H9 (cell line): ENCODE results near the gene C9orf72. TPM values are rescaled to one million over a fixed set of nuclear protein-coding genes. Genes with fewer than 3 reads are reported as not detected.

ENCODE experiments used
- DNase-seq: peaks from one replicate; pipeline ENCODE4 v3.0.0-alpha.2; 2017
- H2AFZ ChIP-seq: one replicate; pipeline ENCODE4 v1.6.1; 2013; ENCODE audit warnings: mild to moderate bottlenecking, low read length, control low read depth, moderate library complexity
- H2AK5ac ChIP-seq: 2 replicates; pipeline ENCODE4 v1.6.1; 2013; ENCODE audit warnings: low read length, control low read depth, mixed read lengths; ENCODE audit not compliant: insufficient read length
- H2BK120ac ChIP-seq: one replicate; pipeline ENCODE4 v1.6.1; 2013; ENCODE audit warnings: low read depth, mild to moderate bottlenecking, low read length, control low read depth, inconsistent platforms; ENCODE audit not compliant: poor library complexity, severe bottlenecking
- H2BK12ac ChIP-seq: 2 replicates; pipeline ENCODE4 v1.6.1; 2013; ENCODE audit warnings: low read length, control low read depth, mixed read lengths, low read depth; ENCODE audit not compliant: insufficient read length
- H2BK15ac ChIP-seq: 2 replicates; pipeline ENCODE4 v1.6.1; 2013; ENCODE audit warnings: low read depth, low read length, control low read depth
- H2BK20ac ChIP-seq: one replicate; pipeline ENCODE4 v1.6.1; 2013; ENCODE audit warnings: low read depth, mild to moderate bottlenecking, low read length, control low read depth, inconsistent platforms; ENCODE audit not compliant: poor library complexity, severe bottlenecking
- H2BK5ac ChIP-seq: 2 replicates; pipeline ENCODE4 v1.6.1; 2013; ENCODE audit warnings: low read length, control low read depth, mixed read lengths; ENCODE audit not compliant: insufficient read length
- H3K14ac ChIP-seq: 2 replicates; pipeline ENCODE4 v1.6.1; 2013; ENCODE audit warnings: low read length, control low read depth; ENCODE audit not compliant: insufficient read depth
- H3K18ac ChIP-seq: 2 replicates; pipeline ENCODE4 v1.6.1; 2013; ENCODE audit warnings: low read depth, mild to moderate bottlenecking, mixed read lengths, low read length, control low read depth; ENCODE audit not compliant: insufficient read length
- H3K23ac ChIP-seq: 2 replicates; pipeline ENCODE4 v1.6.1; 2013; ENCODE audit warnings: low read length, control low read depth, mixed read lengths, low read depth; ENCODE audit not compliant: insufficient read length
- H3K23me2 ChIP-seq: 2 replicates; pipeline ENCODE4 v1.6.1; 2013; ENCODE audit warnings: low read depth, mild to moderate bottlenecking, mixed read lengths, low read length, control low read depth; ENCODE audit not compliant: insufficient read length, poor library complexity, severe bottlenecking
- H3K27ac ChIP-seq: 2 replicates; pipeline ENCODE4 v1.5.1; 2013; ENCODE audit warnings: low read length, control low read depth, mixed read lengths, low read depth; ENCODE audit not compliant: insufficient read length
- H3K27me3 ChIP-seq: 2 replicates; pipeline ENCODE4 v1.6.1; 2013; ENCODE audit warnings: low read length, control low read depth, inconsistent platforms; ENCODE audit not compliant: insufficient read depth
- H3K4ac ChIP-seq: 2 replicates; pipeline ENCODE4 v1.6.1; 2013; ENCODE audit warnings: low read depth, mild to moderate bottlenecking, control low read depth, inconsistent platforms, low read length, moderate library complexity
- H3K4me1 ChIP-seq: 2 replicates; pipeline ENCODE4 v1.6.1; 2013; ENCODE audit warnings: low read length, control low read depth, inconsistent platforms; ENCODE audit not compliant: insufficient read depth
- H3K4me2 ChIP-seq: 2 replicates; pipeline ENCODE4 v1.6.1; 2013; ENCODE audit warnings: low read length, control low read depth, mixed read lengths; ENCODE audit not compliant: insufficient read length, insufficient read depth
- H3K56ac ChIP-seq: 2 replicates; pipeline ENCODE4 v1.6.1; 2013; ENCODE audit warnings: low read depth, mild to moderate bottlenecking, mixed read lengths, low read length, control low read depth; ENCODE audit not compliant: insufficient read length
- H3K79me1 ChIP-seq: 2 replicates; pipeline ENCODE4 v1.6.1; 2013; ENCODE audit warnings: low read depth, mild to moderate bottlenecking, moderate library complexity, low read length, control low read depth, inconsistent platforms; ENCODE audit not compliant: insufficient read depth, poor library complexity, severe bottlenecking
- H3K79me2 ChIP-seq: 2 replicates; pipeline ENCODE4 v1.6.1; 2013; ENCODE audit warnings: low read length, control low read depth, inconsistent platforms; ENCODE audit not compliant: insufficient read depth
- H3K9ac ChIP-seq: 2 replicates; pipeline ENCODE4 v1.6.1; 2013; ENCODE audit warnings: low read length, control low read depth, mixed read lengths; ENCODE audit not compliant: insufficient read length; ENCODE audit errors: extremely low read depth
- H3K9me3 ChIP-seq: one replicate; pipeline ENCODE4 v1.6.1; 2013; ENCODE audit warnings: low read depth, low read length, inconsistent platforms; ENCODE audit not compliant: control insufficient read depth
- H3T11ph ChIP-seq: one replicate; pipeline ENCODE4 v1.6.1; 2013; ENCODE audit warnings: mild to moderate bottlenecking, low read length, control low read depth, inconsistent platforms
- H4K20me1 ChIP-seq: one replicate; pipeline ENCODE4 v1.6.1; 2013; ENCODE audit not compliant: control insufficient read depth, insufficient read length, insufficient read depth
- H4K5ac ChIP-seq: 2 replicates; pipeline ENCODE4 v1.6.1; 2013; ENCODE audit warnings: low read depth, mild to moderate bottlenecking, mixed read lengths, low read length, control low read depth; ENCODE audit not compliant: insufficient read length
- H4K8ac ChIP-seq: replicated peaks from 2 replicates; pipeline ENCODE4 v1.6.1; 2013; ENCODE audit warnings: low read length, control low read depth, mixed read lengths, low read depth; ENCODE audit not compliant: insufficient read length
- H4K91ac ChIP-seq: 2 replicates; pipeline ENCODE4 v1.6.1; 2013; ENCODE audit warnings: low read depth, mild to moderate bottlenecking, moderate library complexity, mixed read lengths, low read length, control low read depth; ENCODE audit not compliant: insufficient read length
- H3K27ac Mint-ChIP-seq, 3 experiments: 2 replicates in 2 of 3; 3 replicates in 1 of 3; pipeline ENCODE4 v1.8.0; 2020 to 2021; ENCODE audit warnings: mixed read lengths in 3 of 3, mild to moderate bottlenecking in 1 of 3, moderate library complexity in 1 of 3
- H3K27me3 Mint-ChIP-seq: 2 replicates; pipeline ENCODE4 v1.8.0; 2021; ENCODE audit warnings: low read depth, mild to moderate bottlenecking, moderate library complexity, mixed read lengths
- H3K36me3 Mint-ChIP-seq, 3 experiments: 2 replicates in 2 of 3; 3 replicates in 1 of 3; pipeline ENCODE4 v1.8.0; 2020 to 2021; ENCODE audit warnings: low read depth in 3 of 3, mixed read lengths in 3 of 3; ENCODE audit not compliant: insufficient read depth in 1 of 3
- H3K4me1 Mint-ChIP-seq, 2 experiments: 2 replicates each; pipeline ENCODE4 v1.8.0; 2020; ENCODE audit warnings: mixed read lengths in 2 of 2
- H3K4me3 Mint-ChIP-seq, 2 experiments: 2 replicates in 1 of 2; 3 replicates in 1 of 2; pipeline ENCODE4 v1.8.0; 2020 to 2021; ENCODE audit warnings: mild to moderate bottlenecking in 2 of 2, mixed read lengths in 2 of 2, moderate library complexity in 1 of 2
- H3K9me3 Mint-ChIP-seq, 2 experiments: 2 replicates in 1 of 2; 3 replicates in 1 of 2; pipeline ENCODE4 v1.8.0; 2020; ENCODE audit warnings: mild to moderate bottlenecking in 2 of 2, mixed read lengths in 2 of 2, moderate library complexity in 1 of 2
- WGBS: extraction: QIAGEN DNeasy Blood & Tissue Kit; methylation state at CpG from one replicate; pipeline ENCODE4 v1.1.7; 2013; ENCODE audit warnings: missing lambda C conversion rate, low lambda C conversion rate, mixed read lengths; ENCODE audit not compliant: insufficient read length; ENCODE audit errors: extremely low coverage; 5-methylcytosine and 5-hydroxymethylcytosine counted together
- total RNA-seq: library from RNA; stranded (reverse); gene quantifications from 2 replicates; pipeline ENCODE4 v1.2.1, GENCODE V29; 2021
- TF ChIP-seq, protein P1 (sequence below): fragments of 200-600 bp; sonication (generic); conservative IDR thresholded peaks from 3 replicates; pipeline ENCODE4 v1.8.0; 2021; ENCODE audit warnings: antibody characterized with exemption, mild to moderate bottlenecking

Gene C9orf72
- total RNA-seq, 1 experiment from 2014 or later: 17.0 TPM

DNA sequence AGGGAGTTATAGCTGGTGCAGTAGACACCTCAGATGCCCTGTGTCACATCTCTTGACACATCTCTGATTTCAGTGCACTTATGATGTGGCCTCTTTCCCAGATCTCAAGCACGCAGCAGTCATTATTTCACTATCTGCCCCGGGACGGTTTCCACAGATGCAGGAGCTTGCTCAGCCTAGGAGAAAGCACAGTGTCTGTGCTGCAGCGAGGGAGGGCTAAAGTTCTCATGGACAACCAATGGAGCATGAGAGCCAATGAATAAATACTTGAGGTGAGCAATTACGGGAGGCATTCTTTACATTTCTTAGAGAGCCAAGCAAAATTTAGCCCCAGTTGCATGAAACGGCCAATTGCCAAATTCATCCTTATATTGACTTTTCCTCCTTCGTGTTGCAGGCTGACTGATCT, 36.2 kb downstream of the C9orf72 start:
- TF ChIP-seq, protein P1, sequence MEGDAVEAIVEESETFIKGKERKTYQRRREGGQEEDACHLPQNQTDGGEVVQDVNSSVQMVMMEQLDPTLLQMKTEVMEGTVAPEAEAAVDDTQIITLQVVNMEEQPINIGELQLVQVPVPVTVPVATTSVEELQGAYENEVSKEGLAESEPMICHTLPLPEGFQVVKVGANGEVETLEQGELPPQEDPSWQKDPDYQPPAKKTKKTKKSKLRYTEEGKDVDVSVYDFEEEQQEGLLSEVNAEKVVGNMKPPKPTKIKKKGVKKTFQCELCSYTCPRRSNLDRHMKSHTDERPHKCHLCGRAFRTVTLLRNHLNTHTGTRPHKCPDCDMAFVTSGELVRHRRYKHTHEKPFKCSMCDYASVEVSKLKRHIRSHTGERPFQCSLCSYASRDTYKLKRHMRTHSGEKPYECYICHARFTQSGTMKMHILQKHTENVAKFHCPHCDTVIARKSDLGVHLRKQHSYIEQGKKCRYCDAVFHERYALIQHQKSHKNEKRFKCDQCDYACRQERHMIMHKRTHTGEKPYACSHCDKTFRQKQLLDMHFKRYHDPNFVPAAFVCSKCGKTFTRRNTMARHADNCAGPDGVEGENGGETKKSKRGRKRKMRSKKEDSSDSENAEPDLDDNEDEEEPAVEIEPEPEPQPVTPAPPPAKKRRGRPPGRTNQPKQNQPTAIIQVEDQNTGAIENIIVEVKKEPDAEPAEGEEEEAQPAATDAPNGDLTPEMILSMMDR: no peak
- no CpG with 5 or more reads among the region's 7 CpGs for WGBS
- no peak overlapping the region for H3K23ac ChIP-seq
- no peak overlapping the region for H3K4ac ChIP-seq
- no peaks in the 10 kb centered on the region for H3K27me3 Mint-ChIP-seq
- H2BK15ac ChIP-seq: no peak overlapping the region
- no peaks in the 10 kb centered on the region for H3K9me3 Mint-ChIP-seq
- no peaks in the 10 kb centered on the region; the same call in 1 of the 2 replicates for H3K79me2 ChIP-seq
- H2BK20ac ChIP-seq: no peak overlapping the region
- H3K4me1 Mint-ChIP-seq: peaks cover 11 to 14% of the 10 kb centered on the region in 2 experiments
- no peak overlapping the region for H3K9ac ChIP-seq
- no peak overlapping the region for H4K8ac ChIP-seq
- no peak overlapping the region for H3T11ph ChIP-seq
- H3K36me3 Mint-ChIP-seq: peaks cover 0 to 10% (median 0%) of the 10 kb centered on the region in 3 experiments; a peak in 2 of 7 replicates
- H4K5ac ChIP-seq: no peak overlapping the region
- no peaks in the 10 kb centered on the region for H3K23me2 ChIP-seq
- no peak overlapping the region for H2BK120ac ChIP-seq
- H3K56ac ChIP-seq: no peak overlapping the region
- H3K4me2 ChIP-seq: no peak overlapping the region
- H3K27ac Mint-ChIP-seq: peak overlapping the region in 1 of 3 experiments; percentile 21; a peak in 1 of 7 replicates
- H2AK5ac ChIP-seq: no peak overlapping the region
- H4K20me1 ChIP-seq: no peaks in the 10 kb centered on the region
- H4K91ac ChIP-seq: no peak overlapping the region
- no peak overlapping the region for H3K4me3 Mint-ChIP-seq
- H2AFZ ChIP-seq: no peak overlapping the region
- no peak overlapping the region for H2BK5ac ChIP-seq
- no peak overlapping the region for H3K14ac ChIP-seq
- H3K27me3 ChIP-seq: no peaks in the 10 kb centered on the region
- no peaks in the 10 kb centered on the region for H3K79me1 ChIP-seq
- no peaks in the 10 kb centered on the region for H3K9me3 ChIP-seq
- H3K27ac ChIP-seq: no peak overlapping the region
- H3K4me1 ChIP-seq: no peaks in the 10 kb centered on the region; the same call in 1 of the 2 replicates
- H3K18ac ChIP-seq: no peak overlapping the region
- DNase-seq: no peak
- no peak overlapping the region for H2BK12ac ChIP-seq
